SU-DHL-6 (cell line): ENCODE results near the gene SMAD3.

ENCODE experiments used
- H2AFZ ChIP-seq: fragments of 200-600 bp; sonication (generic); 2 replicates; pipeline ENCODE4 v1.6.1; 2014; ENCODE audit warnings: low read depth, mild to moderate bottlenecking, moderate library complexity, mixed read lengths, antibody characterized with exemption, low read length; ENCODE audit not compliant: severe bottlenecking
- H3F3A ChIP-seq: fragments of 200-600 bp; shearing (Covaris generic); 2 replicates; pipeline ENCODE4 v1.6.0; 2016; ENCODE audit warnings: antibody characterized with exemption, mild to moderate bottlenecking; ENCODE audit not compliant: insufficient read depth
- H3K27ac ChIP-seq: fragments of 200-600 bp; sonication (generic); 2 replicates; pipeline ENCODE4 v1.5.1; 2016; ENCODE audit warnings: low read depth, mild to moderate bottlenecking, low read length, moderate library complexity, mixed read lengths
- H3K27me3 ChIP-seq: fragments of 200-600 bp; sonication (generic), shearing (Covaris generic); 2 replicates; pipeline ENCODE4 v1.6.0; 2014; ENCODE audit warnings: mild to moderate bottlenecking, low read length
- H3K36me3 ChIP-seq: fragments of 200-600 bp; sonication (generic); 2 replicates; pipeline ENCODE4 v1.6.1; 2014; ENCODE audit warnings: mild to moderate bottlenecking, low read length, mixed read lengths
- H3K4me2 ChIP-seq: fragments of 300-600, 200-600 bp; shearing (Covaris generic), sonication (generic); 2 replicates; pipeline ENCODE4 v1.6.0; 2014; ENCODE audit warnings: low read length, low read depth, mild to moderate bottlenecking; ENCODE audit not compliant: poor library complexity, severe bottlenecking
- H3K4me3 ChIP-seq: fragments of 200-600 bp; sonication (generic); 2 replicates; pipeline ENCODE4 v1.5.1; 2014; ENCODE audit warnings: antibody characterized with exemption, low read length, mild to moderate bottlenecking, mixed read lengths; ENCODE audit not compliant: insufficient read depth, poor library complexity, severe bottlenecking
- H3K79me2 ChIP-seq: fragments of 200-600 bp; sonication (generic); 2 replicates; pipeline ENCODE4 v1.6.1; 2014; ENCODE audit warnings: mild to moderate bottlenecking, low read length, moderate library complexity; ENCODE audit not compliant: insufficient read depth
- H3K9ac ChIP-seq: fragments of 200-600 bp; sonication (generic); 2 replicates; pipeline ENCODE4 v1.7.0; 2014; ENCODE audit warnings: mild to moderate bottlenecking, low read length
- H3K9me2 ChIP-seq: fragments of 200-600 bp; sonication (generic); replicated peaks from 2 replicates; pipeline ENCODE4 v1.6.1; 2014; ENCODE audit warnings: low read length; ENCODE audit not compliant: insufficient read depth
- H3K9me3 ChIP-seq: fragments of 200-600 bp; sonication (generic); 2 replicates; pipeline ENCODE4 v1.6.1; 2014; ENCODE audit warnings: low read length, mixed read lengths; ENCODE audit not compliant: insufficient read depth
- H4K20me1 ChIP-seq: fragments of 200-600 bp; sonication (generic); 2 replicates; pipeline ENCODE4 v1.6.1; 2014; ENCODE audit warnings: low read depth, mild to moderate bottlenecking, antibody characterized with exemption, low read length, moderate library complexity, mixed read lengths
- EZH2phosphoT487 ChIP-seq: fragments of 200-600 bp; sonication (generic), shearing (Covaris generic); conservative IDR thresholded peaks from 2 replicates; pipeline ENCODE4 v1.6.1; 2018; ENCODE audit warnings: mild to moderate bottlenecking, antibody characterized with exemption, low read length, moderate library complexity, mixed read lengths
- TF ChIP-seq, protein P1 (sequence below): fragments of 200-600 bp; sonication (generic); IDR thresholded peaks from one replicate; pipeline ENCODE4 v1.5.1; 2017; ENCODE audit warnings: antibody characterized with exemption, mild to moderate bottlenecking, low read length, moderate library complexity; ENCODE audit not compliant: insufficient read depth, poor library complexity, severe bottlenecking

SMAD3 gene

DNA sequence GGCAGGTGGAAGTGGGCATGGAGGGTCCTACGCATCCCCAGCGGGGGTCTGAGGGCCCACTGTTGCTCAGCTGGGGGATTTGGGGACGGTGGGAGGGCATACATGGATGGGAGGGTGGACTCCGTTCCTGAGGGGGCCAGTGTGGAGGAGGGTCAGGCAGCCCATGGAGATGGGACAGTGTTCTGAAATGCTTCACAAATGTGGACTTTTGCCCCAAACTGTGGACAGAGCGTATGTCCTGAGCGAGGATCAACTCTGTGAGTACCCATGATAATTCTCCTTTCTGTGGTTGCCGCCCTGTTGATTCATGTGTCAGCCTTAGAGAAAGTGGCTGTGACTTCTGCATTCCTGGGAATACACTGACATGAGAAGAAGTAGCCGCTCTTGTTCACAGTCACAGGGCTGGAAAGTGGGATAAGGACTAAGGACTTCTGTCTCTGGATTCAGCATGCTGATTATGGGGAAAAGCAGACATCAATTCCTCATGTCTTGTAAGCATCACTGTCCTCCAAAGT is 33.4 kb downstream of the SMAD3 start:
- Histone ChIP-seq H3K4me2 (no peak overlapping the region), H3F3A (0 out of 2 replicates have a peak, but pooled peaks cover 3% of the 10 kb centered on the region), H3K36me3 (no peaks in the 10 kb centered on the region), H3K9ac (no peak overlapping the region), H3K4me3 (no peak overlapping the region), H3K27me3 (no peaks in the 10 kb centered on the region), H3K79me2 (peaks cover 38% of the 10 kb centered on the region), H2AFZ (no peak overlapping the region), H4K20me1 (no peaks in the 10 kb centered on the region), H3K9me3 (no peaks in the 10 kb centered on the region), H3K9me2 (no peaks in the 10 kb centered on the region), H3K27ac (no peak overlapping the region)
- TF ChIP-seq, protein P1, sequence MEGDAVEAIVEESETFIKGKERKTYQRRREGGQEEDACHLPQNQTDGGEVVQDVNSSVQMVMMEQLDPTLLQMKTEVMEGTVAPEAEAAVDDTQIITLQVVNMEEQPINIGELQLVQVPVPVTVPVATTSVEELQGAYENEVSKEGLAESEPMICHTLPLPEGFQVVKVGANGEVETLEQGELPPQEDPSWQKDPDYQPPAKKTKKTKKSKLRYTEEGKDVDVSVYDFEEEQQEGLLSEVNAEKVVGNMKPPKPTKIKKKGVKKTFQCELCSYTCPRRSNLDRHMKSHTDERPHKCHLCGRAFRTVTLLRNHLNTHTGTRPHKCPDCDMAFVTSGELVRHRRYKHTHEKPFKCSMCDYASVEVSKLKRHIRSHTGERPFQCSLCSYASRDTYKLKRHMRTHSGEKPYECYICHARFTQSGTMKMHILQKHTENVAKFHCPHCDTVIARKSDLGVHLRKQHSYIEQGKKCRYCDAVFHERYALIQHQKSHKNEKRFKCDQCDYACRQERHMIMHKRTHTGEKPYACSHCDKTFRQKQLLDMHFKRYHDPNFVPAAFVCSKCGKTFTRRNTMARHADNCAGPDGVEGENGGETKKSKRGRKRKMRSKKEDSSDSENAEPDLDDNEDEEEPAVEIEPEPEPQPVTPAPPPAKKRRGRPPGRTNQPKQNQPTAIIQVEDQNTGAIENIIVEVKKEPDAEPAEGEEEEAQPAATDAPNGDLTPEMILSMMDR = no peak
- no peak for TF ChIP-seq EZH2phosphoT487

DNA sequence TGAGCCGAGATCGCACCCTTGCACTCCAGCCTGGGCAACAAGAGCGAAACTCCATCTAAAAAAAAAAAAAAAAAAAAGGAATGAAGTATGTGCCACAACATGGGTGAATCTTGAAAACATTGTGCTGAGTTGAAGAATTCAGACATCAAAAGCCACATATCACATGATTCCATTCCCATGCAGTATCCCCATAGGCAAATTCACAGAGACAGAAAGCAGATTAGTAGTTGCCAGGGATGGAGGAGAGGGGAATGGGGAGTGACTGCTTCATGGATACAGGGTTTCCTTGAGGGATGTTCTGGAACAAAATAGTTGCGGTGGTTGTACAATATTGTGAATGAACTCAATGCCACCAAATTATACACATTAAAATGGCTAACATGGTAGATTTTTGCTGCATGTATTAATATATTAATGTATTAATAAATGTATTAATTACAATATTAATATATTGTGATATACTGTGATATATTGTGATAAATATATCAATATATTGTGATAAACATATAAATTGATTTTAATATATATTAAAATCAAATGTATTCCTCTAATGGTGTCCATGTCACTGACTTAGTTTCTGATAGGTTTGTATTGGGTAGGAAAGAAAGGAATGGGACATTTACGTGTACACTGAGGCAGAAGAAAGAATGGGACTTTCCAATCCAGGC is 34.9 kb downstream of the SMAD3 start:
- peak overlapping the region; percentile 76 for H3K4me2 ChIP-seq
- peak overlapping the region; percentile 47 for H3K9ac ChIP-seq
- TF ChIP-seq, protein P1 = no peak
- no peak for TF ChIP-seq EZH2phosphoT487
- no peaks in the 10 kb centered on the region for H3K27me3 ChIP-seq
- H3K79me2 ChIP-seq = peaks cover 26% of the 10 kb centered on the region
- H2AFZ ChIP-seq = no peak overlapping the region
- 0 out of 2 replicates have a peak, but pooled peaks cover 3% of the 10 kb centered on the region for H3F3A ChIP-seq
- H3K9me3 ChIP-seq = no peaks in the 10 kb centered on the region
- H4K20me1 ChIP-seq = no peaks in the 10 kb centered on the region
- no peaks in the 10 kb centered on the region for H3K9me2 ChIP-seq
- no peaks in the 10 kb centered on the region for H3K36me3 ChIP-seq
- H3K27ac ChIP-seq = peak overlapping the region; percentile 86
- peak overlapping the region; percentile 30 for H3K4me3 ChIP-seq

DNA sequence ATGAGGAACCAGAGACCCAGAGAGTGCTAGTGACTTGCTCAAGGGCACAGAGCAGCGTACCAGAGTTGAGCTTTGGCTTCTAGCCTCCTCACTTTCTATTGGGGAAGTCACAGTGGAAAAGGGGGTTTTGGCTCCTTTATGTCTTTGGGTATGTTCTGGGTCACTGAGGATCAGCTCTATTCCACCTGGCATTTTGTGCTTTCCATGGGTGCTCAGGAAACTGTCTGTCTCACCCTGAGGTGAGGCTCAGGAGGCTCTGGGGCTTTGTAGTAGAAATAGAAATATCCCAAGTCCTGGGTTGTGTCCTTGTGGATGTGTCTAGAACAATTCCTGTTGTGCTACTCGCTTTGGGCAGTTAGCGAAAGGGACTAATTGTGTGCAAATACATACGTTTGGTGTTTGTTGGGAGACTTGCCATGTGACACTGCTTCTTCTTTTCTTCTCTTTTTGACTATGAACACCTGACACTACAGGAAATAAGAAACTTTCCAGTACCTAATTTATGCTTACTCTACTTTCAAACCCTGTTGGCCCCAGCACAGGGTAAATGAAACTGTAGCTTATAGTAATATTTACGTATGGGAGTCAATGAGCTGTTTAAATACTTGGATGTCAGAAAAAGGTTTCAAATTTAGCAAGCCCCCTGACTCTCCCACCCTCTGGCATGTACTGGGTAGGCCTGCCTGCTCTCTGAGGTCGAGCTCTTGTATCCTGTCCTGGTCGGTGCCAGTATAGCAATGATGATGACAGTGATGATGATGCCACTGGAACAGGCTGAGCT is 35.6 kb downstream of the SMAD3 start:
- TF ChIP-seq, protein P1 = no peak
- TF ChIP-seq EZH2phosphoT487 = no peak
- Histone ChIP-seq H3K27me3 (no peaks in the 10 kb centered on the region), H3K4me3 (peak overlapping the region; percentile 43), H3K36me3 (no peaks in the 10 kb centered on the region), H3K9me3 (no peaks in the 10 kb centered on the region), H3K4me2 (peak overlapping the region; percentile 76), H3K27ac (peak overlapping the region; percentile 86), H3F3A (0 out of 2 replicates have a peak, but pooled peaks cover 3% of the 10 kb centered on the region), H3K9me2 (no peaks in the 10 kb centered on the region), H3K79me2 (peaks cover 26% of the 10 kb centered on the region), H4K20me1 (no peaks in the 10 kb centered on the region), H3K9ac (peak overlapping the region; percentile 47), H2AFZ (peak overlapping the region; percentile 15)
